ENCODE data around the gene FKBP6. TPM values are rescaled to one million over a fixed set of nuclear protein-coding genes. Genes with fewer than 3 reads are reported as not detected.

FKBP6 gene
- polyA plus RNA-seq, 1 experiment, result not detected

DNA sequence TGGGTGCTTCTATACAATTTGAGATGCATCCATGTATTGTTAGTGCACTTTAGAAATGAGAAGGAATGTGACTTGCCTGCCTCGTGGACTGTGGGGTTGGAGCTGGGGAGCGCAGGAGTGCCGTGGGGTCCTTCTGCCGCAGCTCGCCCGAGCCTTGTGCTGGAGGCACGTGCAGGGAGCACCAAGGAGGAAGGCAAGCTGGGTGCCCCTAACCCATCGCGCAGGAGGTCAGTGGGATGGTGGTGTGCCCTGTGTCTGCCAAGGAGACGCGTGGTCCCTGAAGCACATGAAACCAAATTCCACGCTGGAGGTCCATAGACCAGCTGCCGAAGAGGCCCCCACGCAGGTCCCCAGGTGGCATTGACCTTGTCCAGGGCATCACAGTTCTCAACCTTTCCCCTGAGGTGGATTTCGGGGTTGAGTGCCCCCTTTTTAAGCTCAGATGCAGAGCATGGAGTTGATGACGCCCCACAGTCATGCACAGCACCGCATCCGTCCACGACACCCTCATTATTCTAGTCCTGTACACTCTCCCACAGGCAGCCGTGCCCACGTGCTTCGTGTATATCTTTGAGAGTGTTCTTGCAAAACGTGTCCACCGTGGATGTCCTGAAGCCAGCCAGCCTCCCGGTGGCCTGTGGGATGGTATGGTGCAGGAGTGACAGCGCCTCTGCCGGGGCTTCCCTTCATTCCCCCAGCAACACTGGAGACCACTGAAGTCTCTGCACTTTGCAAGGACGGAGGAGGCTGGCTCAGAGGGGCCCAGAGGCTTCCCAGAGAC lies 35.5 kb downstream of the FKBP6 start:
- CTCF ChIA-PET, result interaction anchor here (0.5 to 1.1 kb wide), 2 partner anchors 9 to 21 kb away, joined by 3 read pairs; no protein-coding TSS in a partner anchor
- Histone ChIP-seq H3K4me3 (ENCODE audit: low read depth, low read length) (no peak overlapping the region), H3K36me3 (ENCODE audit: control insufficient read depth, insufficient read depth, low read length) (no peaks in the 10 kb centered on the region), H3K27me3 (ENCODE audit: control insufficient read depth, insufficient read depth, low read length) (no peaks in the 10 kb centered on the region; the same call in none of the 2 replicates)
- POLR2A ChIA-PET, result no interaction called here
- DNase-seq (ENCODE audit: low read depth), result no peak
- TF ChIP-seq, protein P1, sequence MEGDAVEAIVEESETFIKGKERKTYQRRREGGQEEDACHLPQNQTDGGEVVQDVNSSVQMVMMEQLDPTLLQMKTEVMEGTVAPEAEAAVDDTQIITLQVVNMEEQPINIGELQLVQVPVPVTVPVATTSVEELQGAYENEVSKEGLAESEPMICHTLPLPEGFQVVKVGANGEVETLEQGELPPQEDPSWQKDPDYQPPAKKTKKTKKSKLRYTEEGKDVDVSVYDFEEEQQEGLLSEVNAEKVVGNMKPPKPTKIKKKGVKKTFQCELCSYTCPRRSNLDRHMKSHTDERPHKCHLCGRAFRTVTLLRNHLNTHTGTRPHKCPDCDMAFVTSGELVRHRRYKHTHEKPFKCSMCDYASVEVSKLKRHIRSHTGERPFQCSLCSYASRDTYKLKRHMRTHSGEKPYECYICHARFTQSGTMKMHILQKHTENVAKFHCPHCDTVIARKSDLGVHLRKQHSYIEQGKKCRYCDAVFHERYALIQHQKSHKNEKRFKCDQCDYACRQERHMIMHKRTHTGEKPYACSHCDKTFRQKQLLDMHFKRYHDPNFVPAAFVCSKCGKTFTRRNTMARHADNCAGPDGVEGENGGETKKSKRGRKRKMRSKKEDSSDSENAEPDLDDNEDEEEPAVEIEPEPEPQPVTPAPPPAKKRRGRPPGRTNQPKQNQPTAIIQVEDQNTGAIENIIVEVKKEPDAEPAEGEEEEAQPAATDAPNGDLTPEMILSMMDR (IDR thresholded peaks at IDR 0.05; ENCODE audit: insufficient read depth, low read depth, low read length), result no peak

DNA sequence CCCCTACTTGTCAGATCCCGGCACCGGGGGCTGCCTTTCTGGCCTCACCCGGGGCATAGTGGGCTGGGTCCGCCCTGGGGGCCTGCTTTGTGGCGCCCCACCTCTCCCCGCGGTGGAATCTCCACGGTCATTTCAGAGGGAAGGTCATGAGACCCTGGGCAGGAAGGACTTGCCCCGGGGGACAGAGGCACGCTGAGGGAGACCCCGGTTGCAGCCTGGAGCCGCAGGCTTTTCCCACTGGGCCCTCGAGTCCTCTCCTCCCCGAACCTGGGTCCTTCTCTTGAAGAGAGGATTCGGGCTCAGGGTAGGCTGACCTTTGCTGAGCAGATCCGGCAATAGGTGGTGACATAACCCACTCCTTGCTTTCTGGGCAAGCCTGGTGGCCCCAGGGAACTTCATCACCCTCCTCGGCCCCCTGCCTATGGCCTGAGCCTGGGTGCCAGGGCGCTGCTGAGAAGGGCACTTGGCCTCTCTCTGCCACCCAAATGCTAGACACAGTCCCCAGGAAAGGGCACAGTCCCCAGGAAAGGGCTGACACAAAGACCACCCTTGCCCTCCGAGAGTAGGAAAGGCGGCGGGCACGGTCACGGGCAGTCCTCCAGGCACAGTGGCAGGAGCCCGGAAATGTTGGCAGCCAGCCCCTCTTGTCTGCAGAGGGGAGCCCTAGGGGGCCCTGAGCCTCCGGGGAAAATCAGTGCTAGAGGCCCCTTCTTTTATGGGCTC lies 36.2 kb downstream of the FKBP6 start:
- ChIA-PET CTCF (interaction anchor here (1.1 kb wide), 1 partner anchor 22 kb away, joined by 3 read pairs; no protein-coding TSS in a partner anchor), POLR2A (no interaction called here)
- Histone ChIP-seq H3K4me3 (ENCODE audit: low read depth, low read length) (no peak overlapping the region), H3K36me3 (ENCODE audit: control insufficient read depth, insufficient read depth, low read length) (no peaks in the 10 kb centered on the region), H3K27me3 (ENCODE audit: control insufficient read depth, insufficient read depth, low read length) (no peaks in the 10 kb centered on the region; the same call in none of the 2 replicates)
- TF ChIP-seq, protein P1 (IDR thresholded peaks at IDR 0.05; ENCODE audit: insufficient read depth, low read depth, low read length), result no peak
- no peak for DNase-seq (ENCODE audit: low read depth)

DNA sequence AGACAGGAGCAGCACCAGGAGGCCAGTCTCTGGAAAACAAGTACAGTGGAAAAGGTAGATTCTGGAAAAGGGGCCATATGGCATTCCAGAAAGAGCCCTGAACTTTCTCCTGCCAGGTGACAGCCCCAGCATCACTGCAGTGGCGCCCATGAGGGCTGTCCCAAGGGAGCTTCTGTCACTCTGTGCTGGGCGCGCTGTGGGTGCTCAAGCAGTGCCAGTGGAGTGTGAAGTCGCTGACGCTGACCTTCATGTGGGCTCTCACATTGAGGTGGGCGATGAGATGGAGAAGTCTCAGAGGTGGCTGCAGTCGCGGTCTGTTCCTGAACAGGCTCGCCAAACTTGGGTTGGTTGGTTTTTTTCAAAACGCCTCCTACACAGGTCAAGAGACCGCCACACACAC lies 38.2 kb downstream of the FKBP6 start:
- ChIA-PET POLR2A (no interaction called here), CTCF (no interaction called here)
- no peak for DNase-seq (ENCODE audit: low read depth)
- TF ChIP-seq, protein P1 (IDR thresholded peaks at IDR 0.05; ENCODE audit: insufficient read depth, low read depth, low read length), result no peak
- Histone ChIP-seq H3K36me3 (ENCODE audit: control insufficient read depth, insufficient read depth, low read length) (no peaks in the 10 kb centered on the region), H3K4me3 (ENCODE audit: low read depth, low read length) (no peak overlapping the region), H3K27me3 (ENCODE audit: control insufficient read depth, insufficient read depth, low read length) (no peaks in the 10 kb centered on the region; the same call in none of the 2 replicates)

DNA sequence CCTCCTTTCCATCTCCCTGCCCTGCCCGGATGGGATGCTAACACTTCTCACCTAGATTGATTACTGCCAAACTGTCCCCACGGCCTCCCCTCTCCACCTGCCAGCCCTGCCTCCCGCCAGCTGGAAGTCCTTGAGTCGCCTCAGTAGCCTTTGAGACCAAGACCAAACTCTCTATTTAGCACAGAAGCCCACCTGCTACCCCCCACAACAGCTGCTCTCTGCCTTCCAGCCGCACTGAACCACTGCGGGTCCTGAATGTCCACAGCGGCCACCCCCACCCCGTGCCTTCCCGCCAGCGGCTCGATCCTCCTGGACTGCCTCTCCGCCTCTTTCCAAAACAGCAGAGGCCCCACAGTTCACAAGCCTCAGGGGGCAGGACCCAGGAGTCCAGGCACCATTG lies 39.0 kb downstream of the FKBP6 start:
- DNase-seq (ENCODE audit: low read depth), result no peak
- Histone ChIP-seq H3K36me3 (ENCODE audit: control insufficient read depth, insufficient read depth, low read length) (no peaks in the 10 kb centered on the region), H3K4me3 (ENCODE audit: low read depth, low read length) (no peak overlapping the region), H3K27me3 (ENCODE audit: control insufficient read depth, insufficient read depth, low read length) (no peaks in the 10 kb centered on the region; the same call in none of the 2 replicates)
- ChIA-PET POLR2A (no interaction called here), CTCF (no interaction called here)
- TF ChIP-seq, protein P1 (IDR thresholded peaks at IDR 0.05; ENCODE audit: insufficient read depth, low read depth, low read length), result no peak

DNA sequence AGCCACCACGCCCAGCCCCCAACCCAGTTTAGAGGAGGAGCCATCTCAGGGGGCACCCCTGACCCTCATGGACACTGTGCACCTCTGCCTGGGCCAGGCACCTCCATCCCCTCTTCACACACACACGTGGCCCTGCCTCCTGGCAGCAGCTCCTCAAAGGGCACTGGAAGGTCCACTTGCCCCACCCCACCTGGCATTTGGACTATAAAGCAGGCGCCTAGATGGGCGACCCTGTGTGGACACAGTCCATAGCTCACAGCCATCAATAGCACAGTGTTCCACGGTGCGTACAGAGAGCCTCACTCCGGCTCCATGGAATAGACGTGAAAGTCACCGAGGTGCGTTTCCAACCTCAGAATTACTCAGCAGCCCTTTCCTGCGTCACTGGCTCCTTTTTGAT lies 41.0 kb downstream of the FKBP6 start:
- H3K4me3 ChIP-seq (ENCODE audit: low read depth, low read length), result no peak overlapping the region
- TF ChIP-seq, protein P1 (IDR thresholded peaks at IDR 0.05; ENCODE audit: insufficient read depth, low read depth, low read length), result no peak
- POLR2A ChIA-PET, result no interaction called here
- H3K27me3 ChIP-seq (ENCODE audit: control insufficient read depth, insufficient read depth, low read length), result no peaks in the 10 kb centered on the region; the same call in 1 of the 2 replicates
- CTCF ChIA-PET, result no interaction called here
- no peaks in the 10 kb centered on the region for H3K36me3 ChIP-seq (ENCODE audit: control insufficient read depth, insufficient read depth, low read length)
- DNase-seq (ENCODE audit: low read depth), result no peak
